Measurements from ENCODE around the gene NAT10.

Gene NAT10

DNA sequence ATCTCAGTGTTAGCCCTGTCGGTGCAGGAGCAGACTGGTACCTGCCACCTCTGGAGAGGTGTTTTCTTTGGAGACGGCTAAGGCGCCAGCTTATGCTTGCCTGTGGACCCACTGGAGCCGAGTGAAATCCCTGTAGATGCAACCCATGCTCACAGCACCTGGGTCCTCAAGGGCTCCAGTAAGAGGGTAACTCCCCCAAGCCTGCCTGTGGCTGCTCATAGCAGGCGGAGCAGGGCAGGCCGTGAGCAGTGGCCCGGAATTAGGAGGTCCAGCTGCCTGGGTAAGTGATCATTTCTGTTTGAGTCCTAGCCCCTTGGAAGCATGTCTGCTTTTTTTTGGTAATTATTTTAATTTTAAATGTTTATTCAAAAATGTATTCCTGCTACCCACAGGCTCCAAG is 43.8 kb downstream of the NAT10 start:
- DNase-seq (ENCODE audit: low read depth) = no peak

DNA sequence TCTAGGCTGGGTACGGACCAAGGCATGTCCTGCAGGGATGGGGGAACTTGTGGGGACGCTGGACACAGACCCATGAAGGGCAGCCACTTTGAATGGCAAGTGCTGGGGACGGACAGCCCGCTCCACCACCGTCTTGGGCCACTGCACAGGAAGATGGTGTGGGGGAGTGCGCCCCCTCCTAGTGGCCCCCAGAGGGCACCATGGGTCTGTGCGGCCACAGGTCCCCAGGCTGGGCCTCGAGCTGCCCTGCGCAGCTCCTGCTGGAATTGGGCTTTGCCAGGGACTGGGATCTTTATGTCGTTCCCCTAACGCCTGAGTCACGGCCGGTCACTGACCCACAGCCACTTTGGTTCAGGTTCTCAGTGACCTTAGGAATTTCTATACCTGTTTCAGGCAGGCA is 44.4 kb downstream of the NAT10 start:
- no peak for DNase-seq (ENCODE audit: low read depth)

DNA sequence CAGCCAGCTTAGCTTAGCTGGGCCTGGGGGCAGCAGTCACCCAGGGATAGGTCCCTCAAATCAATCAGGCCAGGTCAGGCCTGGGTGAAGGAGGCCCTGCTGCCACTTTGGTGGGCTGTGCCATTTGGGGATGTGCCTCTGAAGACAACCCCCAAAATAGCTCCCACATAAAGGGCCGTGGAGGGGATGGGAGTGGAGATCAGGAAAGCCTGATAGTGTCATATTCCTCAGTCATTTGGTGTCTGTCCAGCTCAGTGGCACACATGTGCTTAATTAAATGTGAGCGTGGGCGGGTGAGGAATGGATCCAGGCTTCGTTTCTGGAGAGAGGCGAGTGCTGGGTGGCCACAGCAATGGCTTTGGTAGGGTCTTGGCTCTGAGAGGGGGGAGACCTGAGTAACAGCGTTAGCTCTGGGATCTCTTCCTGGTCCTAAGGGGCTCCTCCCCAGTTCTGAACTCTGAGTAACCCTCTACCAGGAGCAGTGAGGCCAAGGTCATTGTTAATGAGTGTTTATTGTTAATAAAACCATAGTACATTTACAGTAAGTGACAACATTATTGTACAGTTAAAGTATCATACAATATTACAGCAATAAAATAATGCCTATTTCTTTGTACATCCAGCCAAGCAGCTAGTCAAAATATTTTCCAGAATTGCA is 45.2 kb downstream of the NAT10 start:
- no peak for DNase-seq (ENCODE audit: low read depth)

DNA sequence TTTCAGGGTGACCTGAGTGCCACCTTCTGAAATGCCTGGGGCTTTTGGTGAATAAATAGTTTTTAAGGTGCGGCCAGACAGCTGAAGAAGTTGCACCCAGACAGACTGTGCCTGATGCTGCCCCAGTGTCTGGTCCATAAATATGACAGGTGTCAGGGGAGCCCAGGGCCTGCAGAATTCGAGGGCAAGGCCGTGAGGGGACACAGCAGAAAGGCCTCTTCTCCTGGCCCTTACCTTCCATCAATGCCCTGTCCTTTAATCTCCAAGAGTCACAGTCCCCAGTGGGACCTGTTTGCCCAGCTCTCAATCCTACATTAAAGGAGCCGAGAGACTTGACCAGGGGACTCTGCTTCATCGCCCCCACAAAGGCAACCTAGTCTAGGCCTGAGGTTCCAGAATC is 45.7 kb downstream of the NAT10 start:
- no peak for DNase-seq (ENCODE audit: low read depth)

DNA sequence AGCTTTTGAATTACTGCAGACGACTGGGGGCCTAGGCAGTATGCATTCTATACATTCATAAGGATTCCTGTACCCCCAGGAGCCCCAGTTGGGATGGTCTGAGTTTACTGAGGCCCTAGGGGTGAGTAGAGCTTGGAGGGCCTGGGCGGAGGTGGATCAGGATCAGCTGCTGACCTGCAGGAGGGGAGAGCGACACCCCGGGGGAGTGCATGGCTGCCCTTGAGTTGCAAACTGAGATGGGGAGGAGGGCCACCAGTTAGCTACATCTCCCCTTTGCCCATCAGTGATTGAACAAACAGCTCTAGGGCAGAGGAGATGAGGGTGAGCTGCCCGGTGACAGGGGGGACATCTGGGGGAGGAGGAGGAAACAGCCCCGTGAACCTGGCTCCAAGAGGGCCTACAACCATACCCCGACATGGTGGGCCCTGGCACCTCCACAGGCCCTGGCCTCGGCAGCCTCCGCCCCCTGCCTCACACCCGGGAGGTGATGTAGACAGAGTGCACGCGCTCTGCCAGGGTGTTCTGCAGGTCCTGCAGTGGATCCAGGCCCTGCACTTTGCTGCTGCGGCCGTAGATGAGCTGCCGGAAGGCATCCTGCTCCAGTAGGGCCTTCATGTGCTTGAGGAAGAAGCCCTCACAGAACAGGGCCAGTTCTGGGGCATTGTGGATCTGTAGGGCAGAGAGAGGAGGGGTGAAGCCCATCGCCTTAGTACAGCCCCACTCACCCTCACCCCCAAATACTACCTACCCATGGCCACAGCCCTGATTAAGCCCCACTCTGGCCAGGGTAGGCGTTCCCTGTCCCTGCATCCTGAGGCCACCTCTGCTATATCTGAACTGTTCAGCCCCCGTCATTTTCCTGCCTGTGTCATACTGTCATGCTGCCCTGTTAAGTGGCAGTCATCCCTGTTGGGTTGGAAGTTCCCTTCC is 46.8 kb downstream of the NAT10 start:
- DNase-seq (ENCODE audit: low read depth) = no peak

DNA sequence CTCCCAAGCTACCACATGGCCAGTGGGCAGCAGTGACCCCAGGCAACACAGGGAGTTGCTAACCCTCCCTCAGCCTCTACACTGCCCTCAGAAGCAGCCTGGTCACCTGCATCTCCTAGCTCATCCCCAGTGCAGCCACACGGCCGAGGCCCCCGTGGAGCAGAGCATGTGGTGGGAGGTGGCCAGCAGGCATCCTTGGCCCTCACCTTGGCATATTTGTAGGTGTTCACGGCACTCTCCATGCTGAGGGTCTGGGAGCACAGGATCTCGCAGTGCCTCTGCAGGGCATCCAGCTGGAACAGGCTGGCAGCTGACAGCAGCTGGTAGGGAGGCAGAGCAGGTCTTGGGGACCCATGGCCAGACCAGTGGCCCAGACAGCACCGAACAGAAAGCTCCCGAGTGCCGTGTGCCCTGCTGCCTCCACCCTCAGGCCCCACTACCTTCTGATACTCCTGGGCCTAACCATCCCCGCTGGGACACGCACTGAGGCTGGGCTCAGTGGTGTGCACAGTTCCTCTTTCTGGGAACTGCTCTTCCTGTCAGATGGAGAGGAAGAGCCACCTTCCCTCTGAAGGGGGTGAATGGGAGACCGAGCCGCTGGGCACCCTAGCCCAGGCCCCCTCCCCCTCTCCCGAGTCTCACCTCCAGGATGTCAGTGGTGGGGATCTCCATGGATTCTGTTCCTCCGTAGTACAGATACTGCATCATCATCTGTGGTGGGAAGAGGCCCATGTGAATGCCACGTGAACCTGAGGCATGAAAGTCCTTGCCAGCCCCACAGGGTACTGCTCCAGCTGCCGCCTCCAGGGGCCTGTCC is 48.8 kb downstream of the NAT10 start:
- no peak for DNase-seq (ENCODE audit: low read depth)

DNA sequence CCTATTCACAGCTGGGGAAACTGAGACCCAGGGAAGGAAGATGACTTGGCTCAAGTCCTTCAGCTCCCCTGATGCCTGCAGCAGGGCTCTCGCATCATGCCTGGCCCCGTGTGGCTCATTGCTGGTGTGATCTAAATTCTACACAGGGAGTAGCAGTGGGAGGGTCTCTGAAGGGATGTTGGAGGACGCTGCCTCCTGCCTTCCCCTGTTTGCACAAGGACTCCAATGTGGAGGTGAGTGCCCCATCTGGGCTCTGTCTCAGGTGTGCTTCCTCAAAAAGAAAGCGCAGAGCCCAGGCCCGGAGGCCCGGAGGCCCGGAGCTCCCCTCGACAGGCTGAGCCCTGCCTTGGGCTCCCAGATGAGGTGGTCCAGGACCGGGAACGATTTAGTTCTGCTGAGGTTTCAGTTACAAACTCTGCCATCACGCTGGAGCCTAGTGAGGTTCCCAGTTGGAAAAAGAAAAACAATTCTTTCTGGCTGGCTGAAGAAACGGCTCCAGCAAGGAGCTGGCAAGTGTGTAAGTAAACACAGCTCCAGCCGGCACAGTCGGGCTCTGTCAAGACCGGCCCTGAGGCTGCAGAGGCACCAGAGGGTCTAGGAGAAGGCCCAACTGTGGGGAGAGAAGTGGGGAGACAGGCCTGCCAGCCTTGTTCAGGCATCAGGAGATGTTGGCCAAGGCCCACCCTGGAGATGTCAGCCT is 49.8 kb downstream of the NAT10 start:
- DNase-seq (ENCODE audit: low read depth) = no peak

DNA sequence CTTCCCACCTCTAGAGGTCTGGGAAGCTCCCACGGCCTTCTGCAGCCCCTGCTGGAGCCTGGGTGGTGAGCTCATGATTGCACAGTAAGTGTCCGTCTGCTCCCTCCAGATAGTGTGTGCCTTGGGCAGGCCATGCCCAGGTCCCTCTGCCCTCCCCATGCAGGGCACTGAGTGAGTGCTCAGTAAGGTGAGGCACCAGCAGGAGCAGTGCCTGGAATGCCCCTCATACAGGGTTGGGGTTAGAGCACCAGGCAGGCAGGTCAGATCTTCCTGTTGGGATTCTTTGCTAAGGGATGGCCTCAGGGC is 50.3 kb downstream of the NAT10 start:
- no peak for DNase-seq (ENCODE audit: low read depth)

DNA sequence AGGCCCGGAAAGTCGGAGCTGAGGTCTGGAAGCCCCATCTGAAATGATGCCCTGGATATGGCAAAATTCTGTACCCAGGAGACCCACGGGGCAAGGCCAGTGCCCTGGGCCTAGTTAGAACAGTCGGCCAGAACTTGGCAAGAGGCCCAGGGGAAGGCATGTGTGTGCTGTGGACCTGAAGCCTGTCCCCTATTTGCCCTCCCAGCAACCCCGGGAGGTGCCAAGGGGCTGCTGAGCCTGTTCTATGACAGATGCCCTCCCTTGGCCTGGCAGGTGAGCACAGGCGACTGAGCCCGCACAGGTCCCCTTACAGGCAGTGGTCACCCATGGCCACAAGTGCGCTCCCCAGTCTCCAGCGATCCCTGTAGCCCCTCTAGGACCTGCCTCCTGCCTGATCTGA is 51.7 kb downstream of the NAT10 start:
- DNase-seq (ENCODE audit: low read depth) = no peak

DNA sequence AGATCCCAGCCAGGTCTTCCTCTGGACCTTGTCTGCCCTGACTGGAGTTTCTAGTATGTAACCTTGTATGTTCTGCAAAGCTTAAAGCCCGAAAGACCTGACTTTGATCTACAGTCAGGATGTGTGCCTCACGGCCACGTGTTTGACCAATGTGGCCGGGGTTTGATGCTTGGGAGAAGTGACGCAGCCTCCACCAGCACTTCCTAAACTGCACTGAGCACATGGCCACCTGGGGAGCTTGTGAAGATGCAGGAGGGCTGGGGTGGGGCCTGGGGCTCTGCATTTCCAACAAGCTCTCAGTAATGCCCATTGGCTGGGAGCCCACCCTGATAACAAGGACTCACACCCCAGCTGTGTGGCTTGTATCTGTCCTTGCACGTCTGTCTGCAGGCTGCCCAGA is 53.2 kb downstream of the NAT10 start:
- no peak for DNase-seq (ENCODE audit: low read depth)

DNA sequence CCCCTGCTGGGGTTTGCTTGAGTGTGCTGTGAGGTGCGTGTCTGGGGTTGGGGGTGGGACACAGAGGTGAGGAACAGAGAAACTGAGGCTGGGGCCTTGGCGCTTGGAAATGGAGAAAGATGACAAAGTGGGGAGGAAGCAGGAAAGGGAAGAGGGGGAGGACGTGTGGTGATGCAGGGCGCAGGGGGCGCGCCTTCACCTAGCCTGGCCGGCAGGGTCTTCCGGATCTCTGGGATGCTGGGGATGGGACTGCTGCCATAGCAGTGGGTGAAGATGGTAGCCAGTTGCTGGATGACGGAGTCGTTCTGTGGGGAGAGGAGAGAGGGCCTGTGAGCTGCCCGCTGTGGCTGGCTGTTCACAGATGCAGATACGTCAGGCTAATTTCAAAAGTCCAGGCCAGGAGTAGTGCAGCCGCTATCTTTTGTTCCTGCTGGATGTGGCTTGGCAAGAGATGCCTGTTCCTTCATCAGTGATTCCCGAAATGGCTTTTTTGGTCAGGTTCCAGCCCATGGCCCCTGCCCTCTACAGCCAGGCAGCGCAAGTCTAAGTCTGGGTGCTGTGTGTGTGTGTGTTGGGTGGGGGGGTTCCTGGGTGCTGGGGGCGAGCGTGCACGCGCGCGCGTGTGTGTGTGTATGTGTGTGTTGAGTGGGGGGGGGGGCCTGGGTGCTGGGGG is 54.8 kb downstream of the NAT10 start:
- no peak for DNase-seq (ENCODE audit: low read depth)

DNA sequence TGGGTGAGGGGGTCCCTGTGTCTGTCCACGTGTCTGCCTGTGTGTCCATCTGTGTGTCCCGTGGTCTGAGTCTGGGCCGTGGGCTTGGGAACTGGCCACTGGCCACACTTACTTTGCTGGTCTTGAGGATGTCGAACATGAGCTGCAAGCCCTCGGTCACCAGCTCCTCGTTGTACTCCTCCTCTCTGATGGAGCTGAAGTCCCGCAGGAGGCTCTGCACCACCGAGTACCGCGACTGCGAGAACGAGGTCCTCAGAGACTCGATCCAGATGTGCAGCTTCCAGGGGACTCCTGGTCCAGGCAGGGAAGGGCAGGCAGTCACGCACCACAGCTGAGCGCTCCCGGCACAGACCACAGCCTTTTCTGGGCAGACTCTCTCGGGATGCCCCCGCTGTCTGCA is 55.4 kb downstream of the NAT10 start:
- DNase-seq (ENCODE audit: low read depth) = no peak

DNA sequence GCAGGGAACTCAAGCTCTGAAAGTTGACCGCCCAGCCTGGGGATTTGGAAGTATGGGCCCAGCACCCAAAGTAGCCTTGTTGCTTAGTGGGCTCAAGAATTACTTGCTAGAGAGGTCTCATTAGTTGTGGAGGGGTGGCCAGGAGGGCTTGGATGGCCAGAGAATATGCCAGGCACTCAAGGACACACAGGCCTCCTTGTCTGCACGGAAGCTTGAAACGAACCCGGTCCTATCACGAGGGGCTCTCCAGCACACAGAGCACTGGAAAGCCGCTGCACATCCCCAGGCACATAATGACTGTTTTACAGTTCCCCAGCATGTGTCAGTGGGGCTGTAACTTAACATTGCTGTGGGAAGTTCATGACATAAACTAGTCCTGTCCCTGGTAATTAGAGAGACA is 55.9 kb downstream of the NAT10 start:
- DNase-seq (ENCODE audit: low read depth) = no peak

DNA sequence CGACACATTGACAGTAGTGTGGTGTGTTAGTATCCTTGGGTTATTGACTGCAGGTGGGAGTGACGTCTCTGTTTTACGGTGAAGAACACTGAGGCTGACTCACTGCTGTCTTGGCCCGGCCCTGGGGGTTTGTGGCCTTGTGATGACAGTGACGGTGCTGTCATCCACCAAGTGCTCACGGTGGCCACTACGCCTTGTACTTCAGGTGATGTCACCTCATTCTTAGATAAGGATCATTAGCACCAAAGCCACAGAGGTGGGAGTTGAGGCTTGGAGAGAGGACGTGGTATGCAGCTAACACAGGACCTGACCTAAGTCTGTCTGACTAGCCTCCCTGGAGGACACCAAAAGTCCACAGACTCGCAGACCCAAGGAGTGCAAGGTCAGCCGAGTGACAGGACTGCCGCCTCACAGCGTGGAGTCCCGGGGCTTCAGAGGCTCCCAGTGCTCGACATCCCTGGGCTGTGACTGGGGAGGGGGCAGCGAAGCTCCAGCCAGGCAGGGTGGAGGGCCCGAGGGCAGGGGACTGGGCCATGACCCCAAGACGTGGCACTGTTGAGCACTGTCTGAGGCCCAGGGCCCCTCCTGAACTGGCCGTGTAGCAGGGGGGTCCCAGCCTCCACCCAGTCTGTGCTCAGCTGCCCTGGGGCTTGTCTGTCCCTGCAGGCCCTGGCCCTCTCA is 56.5 kb downstream of the NAT10 start:
- no peak for DNase-seq (ENCODE audit: low read depth)

DNA sequence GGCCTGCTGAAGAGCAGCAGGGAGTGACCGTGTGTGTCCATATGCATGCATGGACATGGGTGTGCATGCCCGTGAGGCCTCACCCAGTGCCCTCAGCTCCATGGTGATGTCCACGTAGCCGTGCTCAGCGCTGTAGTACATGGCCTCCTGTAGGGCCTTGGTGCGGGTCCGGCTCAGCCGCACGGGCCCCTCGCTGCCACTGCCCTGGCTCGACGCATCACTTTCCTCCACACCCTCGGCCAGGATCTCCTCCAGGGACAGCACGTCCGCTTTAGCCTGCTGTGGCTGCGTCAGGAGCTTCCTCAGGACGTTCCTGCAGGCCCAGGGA is 57.0 kb downstream of the NAT10 start:
- no peak for DNase-seq (ENCODE audit: low read depth)

DNA sequence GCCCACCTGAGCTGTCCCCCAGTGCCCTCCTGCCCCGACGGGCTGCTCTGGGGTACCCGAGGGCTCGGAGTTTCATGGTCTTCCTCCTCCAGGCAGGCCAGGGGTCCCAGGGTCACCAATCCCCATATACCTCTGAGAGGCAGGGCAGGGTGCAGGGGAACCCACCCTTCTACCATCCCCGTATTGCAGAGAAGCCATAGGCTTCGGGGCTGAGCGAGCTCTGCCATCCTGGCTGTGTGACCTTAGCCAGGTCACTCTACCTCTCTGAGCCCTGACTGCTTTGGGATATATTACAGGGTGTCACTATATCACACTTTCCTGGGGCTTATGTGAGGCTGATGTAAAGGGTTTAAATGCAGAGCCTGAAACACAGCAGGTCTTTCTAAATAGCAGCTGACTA is 57.4 kb downstream of the NAT10 start:
- no peak for DNase-seq (ENCODE audit: low read depth)

DNA sequence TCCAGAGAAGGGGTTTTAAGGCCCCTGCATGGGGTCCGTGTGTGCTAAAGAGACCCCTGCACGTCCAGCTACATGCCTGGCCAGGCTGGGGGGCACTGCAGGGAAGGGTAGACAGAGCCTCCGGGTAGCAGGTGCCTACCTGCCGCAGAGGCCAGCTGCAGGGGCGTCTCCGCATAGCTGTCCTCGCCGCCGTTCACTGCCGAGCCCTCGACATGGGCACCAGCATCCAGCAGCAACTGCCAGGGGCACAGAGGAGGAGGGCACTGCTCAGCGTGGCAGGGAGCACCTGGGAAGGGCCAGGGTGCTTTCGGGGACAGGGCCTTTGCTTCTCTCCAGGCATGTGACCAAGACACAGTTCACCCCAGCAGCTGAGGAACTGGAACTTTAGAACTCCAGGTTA is 59.7 kb downstream of the NAT10 start:
- DNase-seq (ENCODE audit: low read depth) = no peak

DNA sequence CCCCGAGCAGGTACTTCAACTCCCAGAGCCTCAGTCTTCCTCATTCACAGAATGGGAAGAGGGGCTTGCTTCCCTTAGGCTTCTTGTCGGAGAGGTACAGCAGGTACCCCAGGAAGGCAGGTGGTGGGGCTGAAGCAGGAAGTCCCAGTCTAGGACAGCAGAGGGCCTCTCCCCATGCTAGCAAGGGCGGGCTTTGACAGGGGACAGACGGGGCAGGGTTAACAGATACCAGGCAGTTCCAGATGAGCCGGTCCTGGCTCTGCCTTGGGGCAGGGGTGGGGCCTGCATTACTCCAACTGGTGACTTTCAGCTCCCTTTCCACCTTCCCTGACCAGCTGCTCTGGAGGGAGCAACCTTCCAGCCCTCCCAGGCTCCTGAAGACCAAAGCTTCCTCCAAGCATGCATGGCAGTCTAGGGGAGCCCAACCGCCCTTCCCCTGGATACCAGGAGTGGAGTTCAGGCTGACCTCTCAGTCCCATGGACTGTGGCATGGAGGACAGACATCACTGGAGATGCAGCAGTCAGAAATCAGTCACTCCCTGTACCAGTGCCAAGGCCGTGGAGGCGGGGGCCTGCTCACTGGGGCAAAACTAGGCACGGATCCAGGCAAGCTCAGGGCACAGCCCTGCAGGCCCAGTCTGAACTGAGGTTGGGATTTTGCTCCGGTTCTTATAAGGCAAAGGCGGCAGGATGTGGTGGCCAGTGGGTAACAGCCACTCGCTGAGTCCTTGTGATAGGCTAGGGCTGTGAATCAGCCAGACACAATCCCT is 60.5 kb downstream of the NAT10 start:
- no peak for DNase-seq (ENCODE audit: low read depth)

DNA sequence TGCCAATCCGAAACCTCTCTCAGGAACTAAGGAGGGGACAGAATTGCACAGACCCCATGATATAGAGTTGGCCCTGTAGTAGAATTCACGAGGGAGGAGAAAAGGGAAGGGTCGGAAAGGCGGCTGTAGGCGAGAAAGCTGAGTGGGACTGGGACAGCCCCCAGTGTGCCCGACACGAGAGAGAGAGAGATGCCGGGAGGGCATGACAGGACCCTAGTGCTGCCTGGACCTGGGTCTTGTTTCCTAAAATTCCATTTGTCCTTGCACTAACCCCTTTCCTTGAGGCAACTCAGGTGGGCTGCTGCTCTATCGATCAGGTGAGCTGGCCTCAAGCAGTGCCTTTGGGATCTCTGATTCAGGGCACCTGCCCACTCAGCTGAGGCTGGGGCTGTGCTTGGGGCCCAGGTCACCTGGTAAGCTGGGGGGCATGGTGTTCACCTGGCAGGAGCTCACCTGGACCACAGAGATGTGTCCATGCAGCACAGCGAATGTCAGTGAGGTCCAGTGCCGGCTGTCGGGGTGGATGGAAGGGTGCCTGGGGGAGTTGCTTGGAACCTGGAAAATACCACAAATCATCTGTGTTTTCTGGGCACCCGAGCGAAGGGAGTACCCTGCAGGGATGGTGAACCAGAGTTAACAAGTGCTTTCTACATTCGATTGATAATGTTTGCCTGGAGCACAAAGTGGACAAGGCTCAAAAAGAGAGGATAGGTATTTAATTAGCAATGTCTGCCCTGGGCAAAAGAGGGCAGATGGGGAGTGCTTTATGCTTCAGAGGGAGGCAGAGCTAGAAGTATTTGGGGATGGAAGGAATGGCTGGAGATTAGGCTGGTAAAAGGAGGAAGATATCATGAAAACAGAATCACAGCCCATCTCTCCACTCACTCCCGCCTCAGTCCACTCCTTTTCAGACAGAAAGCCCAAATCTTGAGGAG is 61.6 kb downstream of the NAT10 start:
- DNase-seq (ENCODE audit: low read depth) = no peak

All from T follicular helper cell (primary cell).